K562 (cell line): ENCODE data around the gene ZNF780B. TPM values are rescaled to one million over a fixed set of nuclear protein-coding genes. Genes with fewer than 3 reads are reported as not detected.
A peak's percentile ranks its signal among the peaks of the same experiment; 100 is the strongest.

Experiments
- ATF1 ChIP-seq, 2 experiments: fragments of 450-650 bp in 1 of 2; IDR thresholded peaks; 2 replicates each; pipeline ENCODE4 v1.6.1; 2016; ENCODE audit warnings: missing compliant biosample characterization in 1 of 2, missing genetic modification characterization in 1 of 2
- BACH1 ChIP-seq: fragments of 200-800 bp; sonication (Bioruptor generic); IDR thresholded peaks from 2 replicates; pipeline ENCODE4 v1.6.1; 2016; ENCODE audit warnings: missing genetic modification characterization, missing compliant biosample characterization
- CBX2 ChIP-seq: fragments of 200-600 bp; sonication (generic); IDR thresholded peaks from one replicate; pipeline ENCODE4 v1.6.1; 2012; ENCODE audit warnings: mild to moderate bottlenecking, low read length, inconsistent platforms; ENCODE audit not compliant: insufficient read depth, poor library complexity, severe bottlenecking
- CCAR2 ChIP-seq: fragments of 200-400 bp; formaldehyde crosslinking; IDR thresholded peaks from 2 replicates; pipeline ENCODE4 v1.6.1; 2017; ENCODE audit warnings: mild to moderate bottlenecking, low read depth, low read length
- DIDO1 ChIP-seq: fragments of 450-650 bp; IDR thresholded peaks from 2 replicates; pipeline ENCODE4 v1.6.1; 2016; ENCODE audit warnings: low read depth, missing biosample characterization, missing genetic modification characterization
- GATAD2B ChIP-seq: fragments of 450-650 bp; IDR thresholded peaks from 2 replicates; pipeline ENCODE4 v1.6.1; 2017; ENCODE audit warnings: mild to moderate bottlenecking, borderline replicate concordance
- GMEB1 ChIP-seq: fragments of 250-450 bp; sonication (Bioruptor Pico); IDR thresholded peaks from 2 replicates; pipeline ENCODE4 v1.4.0; 2020; ENCODE audit warnings: mild to moderate bottlenecking
- L3MBTL2 ChIP-seq: fragments of 450-650 bp; IDR thresholded peaks from 2 replicates; pipeline ENCODE4 v1.6.1; 2016; ENCODE audit warnings: mild to moderate bottlenecking, moderate library complexity
- PRDM10 ChIP-seq: fragments of 450-650 bp; IDR thresholded peaks from 2 replicates; pipeline ENCODE4 v1.6.1; 2018; ENCODE audit not compliant: partially characterized antibody
- PRPF4 ChIP-seq: fragments of 200-400 bp; formaldehyde crosslinking; IDR thresholded peaks from one replicate; pipeline ENCODE4 v1.6.1; 2017; ENCODE audit warnings: low read length, low read depth, mild to moderate bottlenecking; ENCODE audit not compliant: insufficient read depth, poor library complexity, severe bottlenecking
- RB1 ChIP-seq: fragments of 450-650 bp; IDR thresholded peaks from 2 replicates; pipeline ENCODE4 v1.6.1; 2017; ENCODE audit warnings: low read depth, mild to moderate bottlenecking
- RNF2 ChIP-seq: sonication (generic); IDR thresholded peaks from 2 replicates; pipeline ENCODE4 v1.6.1; 2016
- SETDB1 ChIP-seq: IDR thresholded peaks from one replicate; pipeline ENCODE4 v1.6.1; 2012; ENCODE audit warnings: low read length, control low read depth, inconsistent platforms
- SIX5 ChIP-seq, 2 experiments: IDR thresholded peaks; 2 replicates each; pipeline ENCODE4 v1.6.1; 2011; ENCODE audit warnings: low read length in 2 of 2, borderline replicate concordance in 1 of 2, low read depth in 1 of 2, mild to moderate bottlenecking in 1 of 2, moderate library complexity in 1 of 2; ENCODE audit not compliant: insufficient read depth in 1 of 2
- SUPT5H ChIP-seq: fragments of 450-650 bp; IDR thresholded peaks from 2 replicates; pipeline ENCODE4 v1.6.1; 2016
- TFAM ChIP-seq: fragments of 250-450 bp; sonication (Bioruptor Pico); conservative IDR thresholded peaks from 2 replicates; pipeline ENCODE4 v1.5.0; 2021; ENCODE audit warnings: mild to moderate bottlenecking, moderate library complexity
- THRAP3 ChIP-seq: fragments of 450-650 bp; IDR thresholded peaks from 2 replicates; pipeline ENCODE4 v1.6.1; 2016; ENCODE audit warnings: mild to moderate bottlenecking, inconsistent platforms, borderline replicate concordance
- ZBTB26 ChIP-seq: fragments of 450-650 bp; formaldehyde crosslinking; IDR thresholded peaks from 2 replicates; pipeline ENCODE4 v1.4.0; 2022; ENCODE audit warnings: missing genetic modification characterization
- ZNF124 ChIP-seq: sonication (generic); formaldehyde crosslinking; IDR thresholded peaks from 2 replicates; pipeline ENCODE4 v1.8.1; 2022; ENCODE audit warnings: missing genetic modification reagents
- ZNF232 ChIP-seq: sonication (generic); formaldehyde crosslinking; IDR thresholded peaks from 2 replicates; pipeline ENCODE4 v1.8.0; 2022; ENCODE audit warnings: mild to moderate bottlenecking, missing genetic modification reagents
- ZNF431 ChIP-seq: sonication (generic); formaldehyde crosslinking; IDR thresholded peaks from 2 replicates; pipeline ENCODE4 v1.8.0; 2022; ENCODE audit warnings: mild to moderate bottlenecking, missing genetic modification reagents
- polyA plus RNA-seq, 8 experiments: library from polyadenylated mRNA; depleted of rRNA in 4 of 8; stranded (reverse) in 5 of 8; unstranded in 3 of 8; fragments of >200 nt; fragmentation: Nextera tagmentation in 2 of 8; fragmentation: Illumina TruSeq in 1 of 8; extraction: Ambion mirVana in 2 of 8; extraction: Trizol in 1 of 8; gene quantifications; 2 replicates each; pipeline versions ENCODE4 v1.2.1 to v1.2.3, GENCODE V29; 2011 to 2014; ENCODE audit warnings: inconsistent platforms in 1 of 8, missing spikeins in 1 of 8
- total RNA-seq, 7 experiments: library from RNA; depleted of rRNA in 6 of 7; stranded (reverse); fragments of >200 nt in 6 of 7; fragmentation: Illumina TruSeq in 2 of 7; extraction: Trizol in 2 of 7; gene quantifications; 2 replicates each; pipeline versions ENCODE4 v1.2.1 to v1.2.3, GENCODE V29; 2011 to 2021; ENCODE audit warnings: low replicate concordance in 1 of 7

ZNF780B gene
- total and polyA plus RNA-seq, 9 of the 15 experiments (the other 6 are each of a cell fraction or from before 2014, with no cell fraction given): 3.9 to 18.4 (median 8.8) TPM

DNA sequence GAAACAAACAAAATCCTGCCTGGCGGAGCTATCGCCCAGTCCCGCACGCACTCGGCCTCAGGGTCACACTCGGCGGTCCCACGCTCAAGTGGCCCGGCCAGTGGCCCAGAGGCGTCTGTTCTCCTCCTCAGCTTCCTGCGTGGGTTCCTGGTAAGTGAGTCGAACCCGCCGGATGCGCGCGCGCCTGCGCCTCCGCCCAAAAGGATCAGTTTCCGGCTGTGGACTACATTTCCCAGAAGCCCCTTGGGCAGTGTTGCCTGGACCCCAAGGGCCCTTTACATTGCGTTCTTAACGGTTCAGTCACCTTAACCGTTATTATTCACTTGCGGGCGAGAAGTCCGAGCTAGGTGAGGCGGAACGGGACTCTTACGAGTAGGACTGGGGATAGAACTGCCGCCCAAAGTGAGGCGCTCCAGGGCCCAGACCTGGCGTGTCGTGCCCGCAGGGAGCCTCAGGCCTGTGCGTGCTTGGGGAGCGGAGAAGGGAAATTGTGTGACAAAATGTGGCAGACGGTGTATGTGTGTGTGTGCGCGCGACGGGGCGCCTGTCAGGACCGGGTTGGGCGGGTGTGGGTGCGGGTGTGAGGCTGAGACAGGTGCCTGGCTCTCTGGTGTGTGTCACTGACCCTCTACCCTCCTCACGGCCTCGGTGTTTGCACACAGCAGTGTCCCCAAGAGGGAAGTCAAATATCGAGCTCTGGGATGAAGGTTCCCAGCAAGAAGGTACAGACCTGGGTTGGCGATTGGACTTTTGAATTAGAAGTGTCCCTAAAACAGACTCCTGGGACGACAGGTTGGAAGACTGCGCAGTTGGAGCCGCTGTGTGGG, 59.0 kb downstream of the ZNF780B start, which contains the start of gene ZNF546 (continued):
- TF ChIP-seq PRDM10: peak; percentile 26
- no peak for TF ChIP-seq ATF1 (CRISPR knock-in tag; IDR thresholded peaks at IDR 0.05)
- peak; percentile 66 for TF ChIP-seq ATF1 (tag; IDR thresholded peaks at IDR 0.05)
- peak; percentile 73 to 78 for TF ChIP-seq SIX5 (IDR thresholded peaks at IDR 0.05; ENCODE audit: borderline replicate concordance in 1 of 2, insufficient read depth in 1 of 2, low read depth in 1 of 2, low read length in 2 of 2)
- TF ChIP-seq THRAP3: no peak
- peak; percentile 48; the same call in 1 of the 2 replicates for TF ChIP-seq RB1
- 0 out of 2 replicates have a peak, but pooled peaks have one; percentile 64 for TF ChIP-seq ZBTB26
- peak; percentile 80; the same call in 1 of the 2 replicates for TF ChIP-seq ZNF232
- peak; percentile 29; the same call in 1 of the 2 replicates for TF ChIP-seq RNF2
- TF ChIP-seq SUPT5H: peak; percentile 94
- no peak for TF ChIP-seq CCAR2
- 0 out of 2 replicates have a peak, but pooled peaks have one; percentile 35 for TF ChIP-seq ZNF431
- peak; percentile 84; the same call in 1 of the 2 replicates for TF ChIP-seq DIDO1
- TF ChIP-seq GMEB1 (CRISPR knock-in tag): peak; percentile 39; the same call in 1 of the 2 replicates
- no peak for TF ChIP-seq TFAM
- peak; percentile 76 for TF ChIP-seq L3MBTL2
- no peak for TF ChIP-seq ZNF124 (CRISPR knock-in tag)
- TF ChIP-seq GATAD2B: peak; percentile 61; the same call in 1 of the 2 replicates
- TF ChIP-seq PRPF4: no peak
- TF ChIP-seq BACH1 (tag): no peak
- no peak for TF ChIP-seq CBX2
- peak; percentile 22 for TF ChIP-seq SETDB1
